Pons (tissue), 1 donor: ENCODE measurements around the gene DNMT1.
"Not testable (repeated sequence)": the region's sequence is repeated elsewhere in the genome, so short reads cannot be mapped to it uniquely, and the experiment has no call there.

Experiments
- DNase-seq: peaks from one replicate; pipeline ENCODE4 v3.0.0-alpha.2; 2016; ENCODE audit warnings: low spot score

DNMT1 gene

GRCh38 chr19:10222201-10222890, 27.6 kb upstream of the DNMT1 start:
- peak; percentile 2 for DNase-seq

GRCh38 chr19:10220695-10221094, 25.9 kb upstream of the DNMT1 start:
- no peak for DNase-seq

- no peak for DNase-seq
These were observed 24.9 kb upstream of the DNMT1 start for GRCh38 chr19:10219678-10220077.

- no peak for DNase-seq
These were observed 22.3 kb upstream of the DNMT1 start for GRCh38 chr19:10217085-10217484.

GRCh38 chr19:10214784-10215183, 20.0 kb upstream of the DNMT1 start:
- no peak for DNase-seq

GRCh38 chr19:10211691-10212090, 16.9 kb upstream of the DNMT1 start:
- no peak for DNase-seq

- no peak for DNase-seq
These were observed 16.3 kb upstream of the DNMT1 start for GRCh38 chr19:10211061-10211460.

- DNase-seq, result no peak
These were observed 14.6 kb upstream of the DNMT1 start for GRCh38 chr19:10209315-10209714.

- DNase-seq, result no peak
These were observed 12.3 kb upstream of the DNMT1 start for GRCh38 chr19:10207026-10207425.

- no peak for DNase-seq
These were observed 11.6 kb upstream of the DNMT1 start for GRCh38 chr19:10206226-10206885.

GRCh38 chr19:10205636-10206035, 10.9 kb upstream of the DNMT1 start:
- no peak for DNase-seq

GRCh38 chr19:10203686-10204085, 8.9 kb upstream of the DNMT1 start:
- DNase-seq, result no peak

GRCh38 chr19:10201176-10201575, 6.4 kb upstream of the DNMT1 start:
- DNase-seq, result no peak

- DNase-seq, result not testable (repeated sequence)
These were observed 5.3 kb upstream of the DNMT1 start for GRCh38 chr19:10200101-10200500.

- not testable (repeated sequence) for DNase-seq
These were observed 4.3 kb upstream of the DNMT1 start for GRCh38 chr19:10198889-10199644.

- no peak for DNase-seq
These were observed 406 bp upstream of the DNMT1 start for GRCh38 chr19:10195199-10195519.

- peak; percentile 7 for DNase-seq
These were observed 808 bp downstream of the DNMT1 start for GRCh38 chr19:10193790-10194499.

GRCh38 chr19:10192922-10193321, 1.8 kb downstream of the DNMT1 start:
- no peak for DNase-seq

GRCh38 chr19:10191347-10191746, 3.4 kb downstream of the DNMT1 start:
- DNase-seq, result no peak

- DNase-seq, result no peak
These were observed 4.7 kb downstream of the DNMT1 start for GRCh38 chr19:10190026-10190425.

- DNase-seq, result no peak
These were observed 5.1 kb downstream of the DNMT1 start for GRCh38 chr19:10189616-10190015.

GRCh38 chr19:10187315-10187714, 7.4 kb downstream of the DNMT1 start:
- DNase-seq, result no peak

- DNase-seq, result no peak
These were observed 10.1 kb downstream of the DNMT1 start for GRCh38 chr19:10184636-10185035.
